ENCODE data around the gene RPTOR. TPM values are rescaled to one million over a fixed set of nuclear protein-coding genes. Genes with fewer than 3 reads are reported as not detected.

The RPTOR gene
- total RNA-seq, 1 donor from 2014 or later, result 53.7 TPM

GRCh38 chr17:80730739-80731138 lies 186.1 kb downstream of the RPTOR start:
- TF ChIP-seq CTCF (IDR thresholded peaks at IDR 0.05; ENCODE audit: unreplicated experiment), result no peak
- H3K27ac Mint-ChIP-seq, result no peak overlapping the region
- no peak for DNase-seq (ENCODE audit: low spot score in 2 of 2, unreplicated experiment in 2 of 2)
- no peaks in the 10 kb centered on the region for H3K9me3 Mint-ChIP-seq
- peaks cover 44% of the 10 kb centered on the region for H3K4me1 Mint-ChIP-seq
- H3K4me3 Mint-ChIP-seq, result no peak overlapping the region
- no peaks in the 10 kb centered on the region for H3K36me3 Mint-ChIP-seq
- H3K27me3 Mint-ChIP-seq (ENCODE audit: low read depth), result no peaks in the 10 kb centered on the region

- H3K27me3 Mint-ChIP-seq (ENCODE audit: low read depth), result no peaks in the 10 kb centered on the region
- H3K4me3 Mint-ChIP-seq, result no peak overlapping the region
- peaks cover 3% of the 10 kb centered on the region for H3K36me3 Mint-ChIP-seq
- peaks cover 40% of the 10 kb centered on the region for H3K4me1 Mint-ChIP-seq
- H3K27ac Mint-ChIP-seq, result no peak overlapping the region
- no peak for DNase-seq (ENCODE audit: low spot score in 2 of 2, unreplicated experiment in 2 of 2)
- TF ChIP-seq CTCF (IDR thresholded peaks at IDR 0.05; ENCODE audit: unreplicated experiment), result no peak
- no peaks in the 10 kb centered on the region for H3K9me3 Mint-ChIP-seq
Observed at GRCh38 chr17:80731323-80731722, 186.7 kb downstream of the RPTOR start.

DNA sequence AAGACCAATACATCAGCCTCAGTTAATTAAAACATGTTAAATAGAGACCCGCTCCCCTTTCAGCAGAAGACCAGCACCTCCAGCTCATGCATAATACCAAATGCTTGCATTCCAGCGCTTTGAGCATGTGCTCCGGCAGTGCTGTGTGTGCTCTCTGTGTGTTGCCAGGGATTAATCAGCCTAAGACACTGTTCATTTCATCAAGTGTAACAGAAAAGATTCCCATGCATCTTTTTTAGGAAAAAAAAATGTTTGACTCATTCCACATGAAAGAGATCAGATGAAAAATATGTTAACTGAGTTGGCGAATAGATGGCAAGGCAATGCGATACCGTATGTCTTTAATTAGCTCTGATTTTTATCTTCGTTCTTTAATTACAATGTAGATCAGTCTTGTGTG lies 187.6 kb downstream of the RPTOR start:
- no peaks in the 10 kb centered on the region for H3K9me3 Mint-ChIP-seq
- peaks cover 8% of the 10 kb centered on the region for H3K36me3 Mint-ChIP-seq
- H3K4me3 Mint-ChIP-seq, result no peak overlapping the region
- no peak for DNase-seq (ENCODE audit: low spot score in 2 of 2, unreplicated experiment in 2 of 2)
- H3K27me3 Mint-ChIP-seq (ENCODE audit: low read depth), result no peaks in the 10 kb centered on the region
- peaks cover 37% of the 10 kb centered on the region for H3K4me1 Mint-ChIP-seq
- peak overlapping the region; percentile 28 for H3K27ac Mint-ChIP-seq
- no peak for TF ChIP-seq CTCF (IDR thresholded peaks at IDR 0.05; ENCODE audit: unreplicated experiment)

- Mint-ChIP-seq H3K4me3 (no peak overlapping the region), H3K9me3 (peaks cover 20% of the 10 kb centered on the region), H3K36me3 (peaks cover 33% of the 10 kb centered on the region), H3K27ac (no peak overlapping the region), H3K27me3 (ENCODE audit: low read depth) (no peaks in the 10 kb centered on the region), H3K4me1 (peaks cover 2% of the 10 kb centered on the region)
- TF ChIP-seq CTCF (IDR thresholded peaks at IDR 0.05; ENCODE audit: unreplicated experiment), result no peak
- DNase-seq (ENCODE audit: low spot score in 2 of 2, unreplicated experiment in 2 of 2), result no peak
Observed at GRCh38 chr17:80737106-80738019, 192.7 kb downstream of the RPTOR start.

DNA sequence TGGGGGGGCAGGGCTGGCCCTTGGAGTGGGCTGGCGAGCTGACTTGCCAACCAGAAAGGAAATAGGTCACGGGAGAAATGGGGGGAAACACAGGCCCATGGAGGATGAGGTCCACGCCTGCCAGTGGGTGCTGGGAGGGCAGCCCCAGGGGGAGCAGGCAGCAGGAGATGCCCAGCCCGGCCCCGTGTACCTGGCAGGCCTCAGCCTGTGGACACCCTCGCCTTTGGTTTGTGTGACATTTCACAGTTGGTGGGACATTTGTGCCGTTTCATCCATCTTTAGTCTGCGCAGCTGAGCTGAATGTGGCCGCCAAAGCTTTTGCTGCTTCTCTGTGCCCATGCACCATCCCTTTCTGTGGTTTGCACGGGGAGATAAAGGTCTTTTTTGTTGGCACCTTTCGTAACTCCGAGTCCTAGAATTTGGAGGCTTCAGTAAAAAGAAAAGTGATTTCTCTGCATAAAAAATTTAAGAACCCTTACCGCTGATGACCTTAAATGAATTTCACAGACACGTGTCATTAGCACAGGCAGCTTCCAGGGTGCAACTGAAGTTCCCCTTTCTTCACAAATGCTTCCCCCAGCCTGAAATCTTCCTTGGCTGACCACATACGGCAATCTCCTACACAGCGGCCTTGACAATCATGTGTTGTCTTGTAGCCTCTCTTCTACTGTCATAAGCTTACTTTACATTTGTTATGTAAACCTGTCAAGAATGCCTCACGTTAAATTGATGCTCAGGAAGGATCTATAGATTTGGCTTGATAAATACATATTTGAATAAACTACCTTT lies 193.6 kb downstream of the RPTOR start:
- Mint-ChIP-seq H3K9me3 (peaks cover 20% of the 10 kb centered on the region), H3K27ac (no peak overlapping the region), H3K36me3 (peaks cover 33% of the 10 kb centered on the region), H3K27me3 (ENCODE audit: low read depth) (no peaks in the 10 kb centered on the region), H3K4me3 (no peak overlapping the region), H3K4me1 (no peaks in the 10 kb centered on the region)
- no peak for TF ChIP-seq CTCF (IDR thresholded peaks at IDR 0.05; ENCODE audit: unreplicated experiment)
- no peak for DNase-seq (ENCODE audit: low spot score in 2 of 2, unreplicated experiment in 2 of 2)

Data from mesothelial cell of epicardium (in vitro differentiated cells).